ENCODE measurements around the gene RINL. TPM values are rescaled to one million over a fixed set of nuclear protein-coding genes. Genes with fewer than 3 reads are reported as not detected.

RINL gene
- total RNA-seq, 1 experiment from 2014 or later, result 5.7 TPM

DNA sequence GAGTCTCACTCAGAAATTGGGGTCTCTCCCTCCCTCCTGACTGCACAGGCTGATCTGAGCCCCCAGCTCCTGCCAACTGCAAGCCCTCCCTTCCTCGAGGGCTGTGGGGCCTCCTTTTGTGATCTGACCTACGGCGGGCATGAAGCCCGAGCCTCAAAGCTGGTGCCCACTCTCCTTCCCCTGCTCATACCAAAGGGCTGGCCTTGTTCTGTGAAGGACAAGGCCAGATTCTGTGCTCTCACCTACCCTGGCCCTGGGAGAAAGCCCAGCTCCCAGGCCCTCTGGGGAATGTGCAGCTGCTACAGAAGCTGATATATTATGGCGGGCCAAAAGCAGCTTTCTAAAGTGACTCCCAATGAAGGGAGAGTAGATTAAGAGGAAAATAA lies 37.5 kb downstream of the RINL start:
- no TSS peak for BruUV-seq (replicated peaks)
- Histone ChIP-seq H3K36me3 (ENCODE audit: insufficient read depth, low read length, poor library complexity, severe bottlenecking) (peaks cover 100% of the 10 kb centered on the region), H3K9me3 (ENCODE audit: low read depth, low read length, poor library complexity, severe bottlenecking) (no peaks in the 10 kb centered on the region), H3K27ac (ENCODE audit: low read depth, low read length, poor library complexity, severe bottlenecking) (peak overlapping the region; percentile 21), H3K4me3 (ENCODE audit: low read depth, low read length, poor library complexity, severe bottlenecking) (no peak overlapping the region), H3K4me1 (ENCODE audit: insufficient read depth, low read length, poor library complexity, severe bottlenecking) (peaks cover 3% of the 10 kb centered on the region), H3K27me3 (replicated peaks; ENCODE audit: insufficient read depth, low read depth, low read length, poor library complexity) (no peaks in the 10 kb centered on the region)
- DNase-seq (ENCODE audit: low spot score), result no peak
- ChIA-PET CTCF (no interaction called here), POLR2A (ENCODE audit: low non-redundant PET) (no interaction called here)
- intact Hi-C loops (cut with micrococcal nuclease; ENCODE audit: unreplicated experiment), result no loop called here
- TF ChIP-seq, protein P1, sequence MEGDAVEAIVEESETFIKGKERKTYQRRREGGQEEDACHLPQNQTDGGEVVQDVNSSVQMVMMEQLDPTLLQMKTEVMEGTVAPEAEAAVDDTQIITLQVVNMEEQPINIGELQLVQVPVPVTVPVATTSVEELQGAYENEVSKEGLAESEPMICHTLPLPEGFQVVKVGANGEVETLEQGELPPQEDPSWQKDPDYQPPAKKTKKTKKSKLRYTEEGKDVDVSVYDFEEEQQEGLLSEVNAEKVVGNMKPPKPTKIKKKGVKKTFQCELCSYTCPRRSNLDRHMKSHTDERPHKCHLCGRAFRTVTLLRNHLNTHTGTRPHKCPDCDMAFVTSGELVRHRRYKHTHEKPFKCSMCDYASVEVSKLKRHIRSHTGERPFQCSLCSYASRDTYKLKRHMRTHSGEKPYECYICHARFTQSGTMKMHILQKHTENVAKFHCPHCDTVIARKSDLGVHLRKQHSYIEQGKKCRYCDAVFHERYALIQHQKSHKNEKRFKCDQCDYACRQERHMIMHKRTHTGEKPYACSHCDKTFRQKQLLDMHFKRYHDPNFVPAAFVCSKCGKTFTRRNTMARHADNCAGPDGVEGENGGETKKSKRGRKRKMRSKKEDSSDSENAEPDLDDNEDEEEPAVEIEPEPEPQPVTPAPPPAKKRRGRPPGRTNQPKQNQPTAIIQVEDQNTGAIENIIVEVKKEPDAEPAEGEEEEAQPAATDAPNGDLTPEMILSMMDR (conservative IDR thresholded peaks at IDR 0.05; ENCODE audit: low read depth, low read length), result no peak
- TF ChIP-seq EZH2 (IDR thresholded peaks at IDR 0.05; ENCODE audit: borderline replicate concordance, low read depth, low read length, poor library complexity, severe bottlenecking), result no peak

DNA sequence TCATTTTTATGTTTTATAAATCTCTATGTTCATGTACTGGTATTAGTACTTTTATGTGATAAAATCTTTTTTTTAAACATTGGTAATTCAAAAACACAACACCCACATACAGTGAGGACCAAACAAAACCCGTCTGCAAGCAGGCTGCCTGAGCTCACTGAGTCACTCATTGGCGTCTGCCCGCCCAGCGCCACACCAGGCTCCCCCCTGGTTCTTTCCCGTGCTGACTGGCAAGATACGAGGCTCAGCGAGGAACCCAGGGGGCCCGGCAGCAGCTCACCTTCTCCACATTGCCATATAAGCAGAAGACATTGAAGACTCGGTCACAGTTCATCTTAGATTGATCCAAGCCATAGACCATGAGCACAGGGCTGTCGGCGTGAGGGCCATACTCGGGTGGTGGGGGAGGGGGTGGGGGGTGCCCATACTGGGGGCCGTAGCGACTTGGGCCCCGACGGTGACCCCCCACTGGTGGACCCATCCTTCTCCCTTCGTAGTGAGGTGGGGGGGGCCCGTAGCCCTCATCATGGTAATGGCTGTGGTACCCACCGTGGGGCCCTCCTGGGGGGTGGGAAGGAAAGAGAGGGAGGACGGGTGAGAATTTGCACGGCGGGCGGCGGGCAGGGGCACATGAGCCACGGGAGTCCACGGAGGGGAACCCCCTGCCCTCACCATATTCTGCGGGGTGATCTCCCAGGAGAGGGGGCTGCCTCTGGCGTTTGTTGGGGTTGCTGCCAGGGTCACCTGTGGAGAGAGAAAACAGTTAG lies 38.1 kb downstream of the RINL start:
- H3K4me1 ChIP-seq (ENCODE audit: insufficient read depth, low read length, poor library complexity, severe bottlenecking), result peaks cover 3% of the 10 kb centered on the region
- H3K36me3 ChIP-seq (ENCODE audit: insufficient read depth, low read length, poor library complexity, severe bottlenecking), result peaks cover 98% of the 10 kb centered on the region
- no peak overlapping the region for H3K4me3 ChIP-seq (ENCODE audit: low read depth, low read length, poor library complexity, severe bottlenecking)
- no peaks in the 10 kb centered on the region for H3K27me3 ChIP-seq (replicated peaks; ENCODE audit: insufficient read depth, low read depth, low read length, poor library complexity)
- no peak for DNase-seq (ENCODE audit: low spot score)
- POLR2A ChIA-PET (ENCODE audit: low non-redundant PET), result interaction anchor here (0.6 kb wide), 1 partner anchor 10 kb away, joined by 3 read pairs; the partner anchor contains the start of gene HNRNPL
- no peaks in the 10 kb centered on the region for H3K9me3 ChIP-seq (ENCODE audit: low read depth, low read length, poor library complexity, severe bottlenecking)
- TF ChIP-seq, protein P1 (conservative IDR thresholded peaks at IDR 0.05; ENCODE audit: low read depth, low read length), result no peak
- no peak for TF ChIP-seq EZH2 (IDR thresholded peaks at IDR 0.05; ENCODE audit: borderline replicate concordance, low read depth, low read length, poor library complexity, severe bottlenecking)
- no TSS peak for BruUV-seq (replicated peaks)
- intact Hi-C loops (cut with micrococcal nuclease; ENCODE audit: unreplicated experiment), result no loop called here
- H3K27ac ChIP-seq (ENCODE audit: low read depth, low read length, poor library complexity, severe bottlenecking), result peak overlapping the region; percentile 21
- CTCF ChIA-PET, result no interaction called here

DNA sequence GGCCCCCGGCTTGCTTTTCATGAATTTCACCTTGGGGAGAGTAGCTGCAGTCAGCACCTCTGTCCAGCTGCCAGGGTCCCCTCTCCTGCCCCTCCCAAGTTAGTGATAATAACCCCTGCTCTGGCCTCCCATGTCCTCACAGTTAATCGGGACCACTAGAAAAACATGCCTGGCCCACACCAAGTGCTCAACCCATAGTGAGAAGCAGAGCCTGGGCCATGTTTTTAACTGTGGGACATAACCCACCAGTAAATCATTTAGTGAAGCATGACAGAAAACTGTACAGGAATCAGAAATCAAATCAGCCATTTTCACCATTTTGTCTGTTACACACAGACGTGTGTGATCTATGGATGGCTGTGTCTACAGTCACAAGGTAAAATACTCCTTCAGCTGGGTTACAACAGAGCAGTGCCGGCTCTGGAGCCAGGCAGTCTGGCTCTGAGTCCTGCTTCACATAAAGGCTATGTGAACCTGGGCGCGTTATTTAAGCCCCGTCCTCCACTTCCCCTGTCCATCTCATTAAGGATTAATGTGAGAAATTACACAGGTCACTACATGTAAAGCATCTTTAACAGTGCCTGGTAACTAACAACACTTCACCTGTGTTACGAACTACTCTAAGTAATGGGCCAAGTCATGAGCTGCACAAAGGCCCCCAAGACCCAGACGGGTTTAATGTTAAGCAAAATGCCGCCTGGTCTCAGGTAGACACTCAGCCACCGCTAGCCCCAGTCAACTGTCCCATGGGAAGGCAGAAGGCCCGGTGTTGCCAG lies 38.9 kb downstream of the RINL start:
- no TSS peak for BruUV-seq (replicated peaks)
- Histone ChIP-seq H3K27ac (ENCODE audit: low read depth, low read length, poor library complexity, severe bottlenecking) (no peak overlapping the region), H3K4me1 (ENCODE audit: insufficient read depth, low read length, poor library complexity, severe bottlenecking) (peaks cover 3% of the 10 kb centered on the region), H3K4me3 (ENCODE audit: low read depth, low read length, poor library complexity, severe bottlenecking) (no peak overlapping the region), H3K36me3 (ENCODE audit: insufficient read depth, low read length, poor library complexity, severe bottlenecking) (peaks cover 90% of the 10 kb centered on the region), H3K27me3 (replicated peaks; ENCODE audit: insufficient read depth, low read depth, low read length, poor library complexity) (no peaks in the 10 kb centered on the region), H3K9me3 (ENCODE audit: low read depth, low read length, poor library complexity, severe bottlenecking) (no peaks in the 10 kb centered on the region)
- POLR2A ChIA-PET (ENCODE audit: low non-redundant PET), result no interaction called here
- no peak for TF ChIP-seq EZH2 (IDR thresholded peaks at IDR 0.05; ENCODE audit: borderline replicate concordance, low read depth, low read length, poor library complexity, severe bottlenecking)
- TF ChIP-seq, protein P1 (conservative IDR thresholded peaks at IDR 0.05; ENCODE audit: low read depth, low read length), result no peak
- intact Hi-C loops (cut with micrococcal nuclease; ENCODE audit: unreplicated experiment), result no loop called here
- CTCF ChIA-PET, result no interaction called here
- no peak for DNase-seq (ENCODE audit: low spot score)

Measured in A673 (cell line).